RPMI8226 (cell line): ENCODE data around the gene GALNS.

ENCODE experiments used
- DNase-seq: peaks from one replicate; pipeline ENCODE4 v3.0.0-alpha.2; 2015

The GALNS gene

DNA sequence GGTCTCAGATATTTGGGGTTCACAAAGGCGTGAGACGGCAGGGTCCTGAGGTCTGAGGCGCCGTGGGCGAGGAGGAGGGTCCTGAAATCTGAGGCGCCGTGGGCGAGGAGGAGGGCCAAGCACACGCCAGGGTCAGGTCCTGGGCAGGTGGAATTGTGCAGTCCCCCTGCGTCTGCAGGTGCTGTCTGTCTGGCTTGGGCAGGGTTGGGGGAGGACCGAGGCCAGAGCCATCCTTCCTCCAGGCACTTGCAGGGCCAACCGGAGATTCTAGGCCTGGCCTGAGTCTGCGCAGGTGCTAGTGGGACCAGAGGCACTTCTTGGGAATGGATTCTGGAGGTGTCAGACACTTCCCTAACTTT, 42.6 kb downstream of the GALNS start:
- no peak for DNase-seq

DNA sequence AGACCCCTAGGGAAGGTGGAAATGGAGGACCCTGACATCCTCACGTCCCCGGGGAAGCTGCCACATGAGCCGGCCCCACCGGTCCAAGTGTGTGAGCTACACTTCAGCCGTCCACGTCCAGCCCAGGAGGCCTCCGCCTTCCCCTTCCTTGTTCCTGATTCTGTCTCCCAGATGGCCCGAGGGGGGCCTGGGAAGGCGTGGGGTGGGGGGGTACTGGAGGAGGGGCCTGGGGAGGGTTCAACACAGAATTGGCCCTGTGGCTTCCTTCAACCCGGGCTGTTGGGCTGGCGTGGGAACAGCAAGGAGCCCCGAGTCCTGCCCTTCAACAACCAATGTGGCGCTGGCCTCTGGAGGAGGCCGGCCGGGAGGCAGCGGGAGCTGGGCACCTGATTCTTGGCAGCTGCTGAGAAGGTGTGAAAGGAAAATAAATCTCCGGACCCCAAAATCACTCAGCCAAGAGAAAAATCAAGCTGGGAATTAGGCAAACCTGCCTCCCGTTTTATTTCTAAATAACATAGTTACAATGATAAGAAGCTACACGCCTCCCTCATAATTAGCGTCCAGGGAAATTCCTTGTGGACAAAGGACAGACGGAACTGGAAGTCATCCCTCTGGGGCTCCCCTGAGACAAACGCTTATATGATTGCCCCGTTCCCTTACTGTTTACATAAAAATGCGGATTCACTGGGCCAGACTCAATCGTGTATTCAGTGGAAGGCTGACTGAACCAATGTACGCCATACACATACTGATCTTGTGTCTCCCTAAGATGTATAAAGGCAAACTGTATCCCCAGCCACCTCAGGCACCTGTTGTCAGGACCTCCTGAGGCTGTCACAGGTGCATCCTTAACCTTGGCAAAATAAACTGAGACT, 43.2 kb downstream of the GALNS start:
- DNase-seq: no peak

- DNase-seq: no peak
Measured at GRCh38 chr16:88812513-88813268, 44.1 kb downstream of the GALNS start.

- peak; percentile 88 for DNase-seq
Measured at GRCh38 chr16:88811769-88812512, 44.8 kb downstream of the GALNS start, which contains the start of gene APRT. APRT (minus strand) TSS chr16:88811928; CDS start chr16:88811899, 29 bp downstream.

DNA sequence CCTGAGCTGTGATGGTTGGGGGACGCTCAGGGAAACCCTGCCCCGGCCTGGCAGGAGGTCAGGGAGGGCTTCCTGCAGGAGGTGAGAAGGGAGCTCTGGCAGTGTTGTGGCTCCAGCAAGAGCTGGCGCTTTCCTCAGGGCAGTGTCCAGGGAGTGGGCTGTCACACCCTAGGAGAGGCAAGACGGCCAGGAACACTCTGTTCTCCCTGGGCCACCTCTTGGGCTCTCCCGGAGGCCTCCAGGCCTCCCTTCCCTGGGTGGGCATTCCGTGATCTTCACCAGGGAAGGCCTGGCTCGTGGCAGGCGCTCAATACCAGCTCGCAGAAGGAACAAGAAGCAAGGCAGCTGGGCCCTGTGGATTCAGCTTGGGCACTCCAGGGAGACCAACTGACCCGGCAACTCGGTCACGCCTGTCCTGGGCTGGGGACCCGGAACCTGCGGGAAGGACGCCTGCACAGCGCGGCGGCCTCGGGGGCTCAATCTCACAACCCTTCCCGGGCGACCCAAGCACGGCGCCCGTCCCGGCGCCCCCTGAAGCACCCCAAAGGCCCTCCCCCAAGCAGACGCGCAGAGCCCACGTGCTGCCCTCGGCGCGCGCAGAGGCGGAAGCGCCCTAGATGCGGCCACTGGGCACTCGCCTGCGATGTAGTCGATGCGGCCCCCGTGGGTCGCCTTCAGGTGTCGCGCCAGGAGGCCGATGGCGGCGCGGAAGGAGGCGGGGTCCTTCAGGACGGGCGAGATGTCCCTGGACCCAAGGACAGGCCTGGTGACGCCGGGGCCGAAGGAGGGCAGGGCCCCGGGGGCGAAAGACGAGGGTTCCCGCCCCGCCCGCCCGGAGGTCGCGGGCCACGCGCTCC, 45.6 kb downstream of the GALNS start:
- DNase-seq: peak; percentile 81

- DNase-seq: peak; percentile 54
Measured at GRCh38 chr16:88810166-88810911, 46.4 kb downstream of the GALNS start.

GRCh38 chr16:88809676-88810165, 47.0 kb downstream of the GALNS start:
- peak; percentile 29 for DNase-seq

GRCh38 chr16:88809068-88809675, 47.6 kb downstream of the GALNS start:
- DNase-seq: peak; percentile 15

DNA sequence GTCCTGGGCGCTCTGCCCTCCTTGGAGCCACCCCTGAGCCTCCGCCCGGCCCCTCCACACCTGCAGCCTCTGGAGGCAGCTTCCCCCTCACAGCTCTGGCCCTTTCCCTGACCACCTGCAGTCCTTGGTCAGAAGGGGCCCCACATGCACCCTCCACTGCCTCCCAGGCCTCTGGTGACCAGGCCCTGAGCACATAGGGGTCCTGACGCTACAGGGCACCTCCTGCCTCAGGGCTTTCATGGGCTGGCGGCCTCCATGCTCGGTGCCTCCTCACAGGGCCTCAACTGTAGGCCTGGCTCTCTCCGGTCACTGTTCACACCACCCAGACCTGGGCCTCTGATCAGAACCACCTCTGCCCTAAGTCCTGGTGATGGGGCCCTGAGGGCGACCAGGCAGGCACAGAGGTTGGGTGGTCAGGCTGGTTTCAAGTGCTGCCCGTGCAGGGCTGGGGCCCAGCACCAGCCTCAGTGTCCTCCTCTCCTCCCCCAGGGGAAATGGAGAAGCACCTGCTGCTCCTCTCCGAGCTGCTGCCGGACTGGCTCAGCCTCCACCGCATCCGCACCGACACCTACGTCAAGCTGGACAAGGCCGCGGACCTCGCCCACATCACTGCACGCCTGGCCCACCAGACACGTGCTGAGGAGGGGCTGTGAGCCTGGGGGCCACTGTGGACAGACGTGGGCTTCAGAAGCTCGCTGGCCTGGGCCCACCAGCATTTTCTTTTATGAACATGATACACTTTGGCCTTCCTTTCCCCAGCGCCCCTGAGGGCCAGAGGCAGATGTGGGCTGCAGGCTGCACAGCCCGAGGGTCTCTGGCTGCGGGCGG, 48.9 kb downstream of the GALNS start:
- no peak for DNase-seq

GRCh38 chr16:88807142-88807625, 49.6 kb downstream of the GALNS start:
- no peak for DNase-seq

DNA sequence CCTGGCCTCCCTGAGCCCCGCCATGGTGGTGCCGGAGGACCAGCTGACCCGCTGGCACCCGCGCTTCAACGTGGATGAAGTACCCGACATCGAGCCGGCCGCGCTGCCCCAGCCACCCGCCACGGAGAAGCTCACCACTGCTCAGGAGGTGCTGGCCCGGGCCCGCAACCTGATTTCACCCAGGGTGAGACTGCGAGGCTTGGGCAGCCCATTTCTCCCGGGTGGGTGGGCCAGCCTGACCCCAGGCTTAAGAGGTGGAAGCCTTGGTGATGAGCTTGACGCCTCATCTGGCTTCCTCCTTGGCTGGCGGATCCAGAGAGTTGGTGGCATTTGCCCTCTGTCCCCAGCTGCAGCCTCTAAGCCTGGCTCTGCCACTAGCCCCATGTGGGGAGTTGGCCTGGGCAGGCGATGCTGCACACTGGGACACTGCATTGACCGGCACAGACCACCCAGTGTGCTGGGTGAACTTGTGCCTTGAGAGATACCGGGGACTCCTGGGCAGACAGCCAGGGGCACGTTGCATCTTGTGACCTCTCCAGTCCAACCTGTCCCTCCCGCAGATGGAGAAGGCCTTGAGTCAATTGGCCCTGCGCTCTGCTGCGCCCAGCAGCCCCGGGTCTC, 50.1 kb downstream of the GALNS start:
- DNase-seq: no peak

- DNase-seq: no peak
Measured at GRCh38 chr16:88805887-88806393, 50.8 kb downstream of the GALNS start.

DNA sequence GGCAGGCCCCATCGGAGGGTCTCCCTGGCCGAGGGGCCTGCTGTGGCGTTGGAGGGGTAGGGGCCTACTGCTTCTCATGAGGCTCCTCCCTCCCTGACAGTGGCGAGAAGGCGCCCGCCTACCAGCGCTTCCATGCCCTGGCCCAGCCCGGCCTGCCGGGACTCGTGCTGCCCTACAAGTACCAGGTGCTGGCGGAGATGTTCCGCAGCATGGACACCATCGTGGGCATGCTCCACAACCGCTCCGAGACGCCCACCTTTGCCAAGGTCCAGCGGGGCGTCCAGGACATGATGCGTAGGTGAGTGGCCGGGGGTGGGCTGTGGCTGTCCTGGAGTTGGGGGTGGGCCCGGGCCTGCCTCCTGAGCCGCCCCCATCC, 51.4 kb downstream of the GALNS start:
- no peak for DNase-seq

- DNase-seq: peak; percentile 76
Measured at GRCh38 chr16:88804552-88805339, 52.0 kb downstream of the GALNS start.

DNA sequence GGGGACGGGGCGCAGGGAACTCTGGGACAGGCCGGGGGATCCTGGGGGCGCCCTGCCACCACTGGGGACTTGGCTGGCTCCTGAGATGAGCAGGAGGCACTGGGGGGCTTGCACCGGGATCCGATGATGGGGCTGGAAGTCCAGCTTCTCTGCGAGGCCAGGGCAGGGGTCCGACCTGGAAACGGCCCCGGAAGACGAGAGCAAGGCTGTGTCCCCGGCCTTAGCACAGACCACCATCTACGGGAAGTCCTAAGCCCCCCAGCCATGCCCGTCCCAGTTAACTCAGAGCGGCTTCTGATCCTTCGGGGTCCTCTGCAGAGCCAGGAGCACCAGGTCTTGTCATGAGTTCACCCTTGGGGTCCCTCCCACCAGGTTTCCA, 52.6 kb downstream of the GALNS start:
- no peak for DNase-seq

GRCh38 chr16:88803264-88803987, 53.3 kb downstream of the GALNS start, which contains the start of gene CDT1:
CDT1 (plus strand) TSS chr16:88803789; CDS start chr16:88803832, 43 bp downstream.
- peak; percentile 85 for DNase-seq

DNA sequence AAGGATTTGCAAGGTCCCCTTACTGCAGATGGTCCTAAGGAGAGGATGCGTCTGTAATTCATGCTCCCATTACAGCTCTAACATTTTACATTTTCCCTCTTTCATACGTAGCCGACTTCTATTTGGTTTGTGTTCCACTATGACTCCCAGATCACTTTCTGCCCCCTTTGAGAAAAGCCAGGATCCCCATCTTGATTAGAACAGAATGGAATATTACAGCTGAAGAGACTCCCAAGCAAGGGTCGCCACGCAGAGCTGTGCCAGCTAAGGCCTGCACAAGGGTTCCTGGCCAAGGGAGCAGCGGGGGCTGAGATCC, 56.5 kb downstream of the GALNS start:
- DNase-seq: no peak
